Spleen (tissue), 7 donors: ENCODE measurements around the gene USH2A.

Source experiments
- POLR2A ChIP-seq, 3 donors: fragments of 450-650 bp; IDR thresholded peaks; one replicate each; pipeline ENCODE4 v1.5.1; 2017; ENCODE audit warnings: antibody characterized with exemption in 3 of 3, mild to moderate bottlenecking in 1 of 3
- TF ChIP-seq, protein P1 (sequence below), 11 experiments: fragments of 200-600 bp in 7 of 11; fragments of 450-650 bp in 4 of 11; sonication (generic) in 4 of 11; IDR thresholded peaks in 8 of 11; conservative IDR thresholded peaks in 3 of 11; 1 replicate in 7 of 11; 2 replicates in 4 of 11; pipeline versions ENCODE4 v1.4.0 to v1.8.0; 2016 to 2021; ENCODE audit warnings: antibody characterized with exemption in 11 of 11, inconsistent platforms in 4 of 11, mild to moderate bottlenecking in 1 of 11
- donor health status: DM: no; HTN: no; CAD: no; lungs with moderate emphysema.
- donor health status: DM: no; HTN: no; CAD: no.
- donor health status: DM: no; HTN: no; CAD: no.

GRCh38 chr1:216212826-216213225 lies 210.4 kb downstream of the USH2A start:
- TF ChIP-seq POLR2A (IDR thresholded peaks at IDR 0.05) = no peak
- TF ChIP-seq, protein P1, sequence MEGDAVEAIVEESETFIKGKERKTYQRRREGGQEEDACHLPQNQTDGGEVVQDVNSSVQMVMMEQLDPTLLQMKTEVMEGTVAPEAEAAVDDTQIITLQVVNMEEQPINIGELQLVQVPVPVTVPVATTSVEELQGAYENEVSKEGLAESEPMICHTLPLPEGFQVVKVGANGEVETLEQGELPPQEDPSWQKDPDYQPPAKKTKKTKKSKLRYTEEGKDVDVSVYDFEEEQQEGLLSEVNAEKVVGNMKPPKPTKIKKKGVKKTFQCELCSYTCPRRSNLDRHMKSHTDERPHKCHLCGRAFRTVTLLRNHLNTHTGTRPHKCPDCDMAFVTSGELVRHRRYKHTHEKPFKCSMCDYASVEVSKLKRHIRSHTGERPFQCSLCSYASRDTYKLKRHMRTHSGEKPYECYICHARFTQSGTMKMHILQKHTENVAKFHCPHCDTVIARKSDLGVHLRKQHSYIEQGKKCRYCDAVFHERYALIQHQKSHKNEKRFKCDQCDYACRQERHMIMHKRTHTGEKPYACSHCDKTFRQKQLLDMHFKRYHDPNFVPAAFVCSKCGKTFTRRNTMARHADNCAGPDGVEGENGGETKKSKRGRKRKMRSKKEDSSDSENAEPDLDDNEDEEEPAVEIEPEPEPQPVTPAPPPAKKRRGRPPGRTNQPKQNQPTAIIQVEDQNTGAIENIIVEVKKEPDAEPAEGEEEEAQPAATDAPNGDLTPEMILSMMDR (IDR thresholded peaks at IDR 0.05 in 8 of 11, conservative IDR thresholded peaks at IDR 0.05 in 3 of 11) = no peak
